Ammon's horn (tissue), 1 donor: ENCODE results near the gene GMCL1.
"Not testable (repeated sequence)": the region's sequence is repeated elsewhere in the genome, so short reads cannot be mapped to it uniquely, and the experiment has no call there.

Experiments used
- DNase-seq: peaks from one replicate; pipeline ENCODE4 v3.0.0-alpha.2; 2016; ENCODE audit warnings: low spot score

The GMCL1 gene

GRCh38 chr2:69848186-69848790 lies 18.8 kb downstream of the GMCL1 start:
- DNase-seq, result no peak

- DNase-seq, result no peak
These were observed 28.8 kb downstream of the GMCL1 start for GRCh38 chr2:69858261-69858660.

GRCh38 chr2:69863298-69863697 lies 33.8 kb downstream of the GMCL1 start:
- DNase-seq, result no peak

- no peak for DNase-seq
These were observed 59.0 kb downstream of the GMCL1 start for GRCh38 chr2:69888451-69888850.

GRCh38 chr2:69889302-69889701 lies 59.8 kb downstream of the GMCL1 start:
- DNase-seq, result no peak

- no peak for DNase-seq
These were observed 61.4 kb downstream of the GMCL1 start for GRCh38 chr2:69890881-69891280.

- DNase-seq, result not testable (repeated sequence)
These were observed 63.5 kb downstream of the GMCL1 start for GRCh38 chr2:69892838-69893424.

- peak; percentile 78 for DNase-seq
These were observed 64.5 kb downstream of the GMCL1 start, which contains the start of gene SNRNP27 for GRCh38 chr2:69893684-69894551. TSS of gene SNRNP27 (plus strand) at chr2:69893956. CDS start at chr2:69893985, 29 bp downstream.

GRCh38 chr2:69894737-69895136 lies 65.3 kb downstream of the GMCL1 start:
- DNase-seq, result not testable (repeated sequence)

GRCh38 chr2:69902213-69902922 lies 72.9 kb downstream of the GMCL1 start:
- DNase-seq, result peak; percentile 15

- DNase-seq, result no peak
These were observed 77.8 kb downstream of the GMCL1 start for GRCh38 chr2:69907216-69907615.

GRCh38 chr2:69911985-69912563 lies 82.6 kb downstream of the GMCL1 start:
- peak; percentile 75 for DNase-seq

GRCh38 chr2:69914164-69914949 lies 84.9 kb downstream of the GMCL1 start:
- peak; percentile 100 for DNase-seq

GRCh38 chr2:69914950-69915945 lies 85.8 kb downstream of the GMCL1 start, which contains the start of gene MXD1:
TSS of gene MXD1 (plus strand) at chr2:69915109. CDS start at chr2:69915331, 222 bp downstream.
- DNase-seq, result peak; percentile 35

- no peak for DNase-seq
These were observed 86.6 kb downstream of the GMCL1 start for GRCh38 chr2:69916106-69916505.

GRCh38 chr2:69917852-69918251 lies 88.4 kb downstream of the GMCL1 start:
- DNase-seq, result no peak

- no peak for DNase-seq
These were observed 88.9 kb downstream of the GMCL1 start for GRCh38 chr2:69918401-69918800.

- DNase-seq, result no peak
These were observed 93.7 kb downstream of the GMCL1 start for GRCh38 chr2:69923116-69923515.

- DNase-seq, result no peak
These were observed 97.5 kb downstream of the GMCL1 start for GRCh38 chr2:69926849-69927515.
